Activated B cell treated with CpG ODN at 0.5 μM for 24 hours (primary cell): ENCODE results near the gene MED13L. TPM values are rescaled to one million over a fixed set of nuclear protein-coding genes. Genes with fewer than 3 reads are reported as not detected.

Source experiments
- ATAC-seq: fragments of 200-7000 bp; cut with Tn5 transposase; one replicate; pipeline ENCODE4 v1.10.0; 2021; ENCODE audit warnings: low read depth, mild to moderate bottlenecking, moderate library complexity
- CTCF ChIA-PET: fragments of 350-600 bp; sonication (Branson Sonifier 250); formaldehyde crosslinking; loops from one replicate; lab custom pipeline; 2021; ENCODE audit warnings: antibody characterized with exemption; lab: Charles Lee
- POLR2A ChIA-PET: fragments of 350-600 bp; sonication (Branson Sonifier 250); formaldehyde crosslinking; loops from one replicate; lab custom pipeline; 2021; ENCODE audit warnings: antibody characterized with exemption; lab: Charles Lee
- DNase-seq: peaks from one replicate; pipeline ENCODE4 v3.0.0; 2022
- H3K27ac Mint-ChIP-seq: one replicate; pipeline ENCODE4 v1.8.0; 2020; ENCODE audit warnings: mixed read lengths
- H3K27me3 Mint-ChIP-seq: one replicate; pipeline ENCODE4 v1.8.0; 2021; ENCODE audit warnings: mixed read lengths
- H3K36me3 Mint-ChIP-seq: one replicate; pipeline ENCODE4 v1.8.0; 2021; ENCODE audit warnings: low read depth, mixed read lengths
- H3K4me1 Mint-ChIP-seq: one replicate; pipeline ENCODE4 v1.8.0; 2021; ENCODE audit warnings: mixed read lengths
- H3K4me3 Mint-ChIP-seq: one replicate; pipeline ENCODE4 v1.8.0; 2020; ENCODE audit warnings: mild to moderate bottlenecking, mixed read lengths
- H3K9me3 Mint-ChIP-seq: one replicate; pipeline ENCODE4 v1.8.0; 2020; ENCODE audit warnings: mixed read lengths
- CTCF ChIP-seq: fragments of 200-600 bp; IDR thresholded peaks from one replicate; pipeline ENCODE4 v1.8.0; 2022; ENCODE audit warnings: antibody characterized with exemption, mild to moderate bottlenecking
- intact Hi-C: fragments of 100-400 bp; cut with micrococcal nuclease; formaldehyde crosslinking; loops from one replicate; pipeline ENCODE4 v1.15.1; 2024
- total RNA-seq: library from RNA; stranded (reverse); gene quantifications from 2 replicates; pipeline ENCODE4 v1.2.3, GENCODE V29; 2022

The MED13L gene
- total RNA-seq, 1 donor from 2014 or later, result 183 TPM

- peaks cover 23% of the 10 kb centered on the region for H3K4me1 Mint-ChIP-seq
- ChIA-PET POLR2A (no interaction called here), CTCF (no interaction called here)
- peaks cover 59% of the 10 kb centered on the region for H3K36me3 Mint-ChIP-seq
- no peak for DNase-seq
- intact Hi-C loops, result no loop called here
- no peaks in the 10 kb centered on the region for H3K9me3 Mint-ChIP-seq
- no peak for ATAC-seq
- H3K27me3 Mint-ChIP-seq, result no peaks in the 10 kb centered on the region
- H3K4me3 Mint-ChIP-seq, result no peak overlapping the region
- no peak overlapping the region for H3K27ac Mint-ChIP-seq
- no peak for TF ChIP-seq CTCF
These were observed 184.7 kb downstream of the MED13L start for GRCh38 chr12:116092776-116093175.

DNA sequence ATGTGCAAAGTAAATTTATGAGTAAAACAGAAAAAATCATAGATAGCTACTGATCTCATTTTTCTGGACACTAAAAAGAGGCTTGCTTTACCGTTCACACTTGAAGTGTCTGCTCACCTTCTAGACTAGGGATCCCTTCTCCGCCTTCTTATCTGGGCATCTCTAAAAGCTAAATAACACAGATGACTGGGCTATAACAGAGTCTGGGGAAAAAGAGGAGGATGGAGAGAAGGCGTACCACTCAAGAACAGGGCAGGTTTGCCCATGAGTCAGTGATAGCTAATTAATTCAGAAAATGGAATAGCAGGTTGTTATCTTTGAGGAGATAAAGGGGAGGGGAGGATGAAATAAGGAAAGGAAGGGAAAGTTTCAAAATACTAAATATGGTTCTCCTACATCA lies 185.3 kb downstream of the MED13L start:
- no peak for ATAC-seq
- H3K4me3 Mint-ChIP-seq, result no peak overlapping the region
- peaks cover 28% of the 10 kb centered on the region for H3K4me1 Mint-ChIP-seq
- no peak for DNase-seq
- no peaks in the 10 kb centered on the region for H3K27me3 Mint-ChIP-seq
- H3K36me3 Mint-ChIP-seq, result peaks cover 60% of the 10 kb centered on the region
- CTCF ChIA-PET, result no interaction called here
- POLR2A ChIA-PET, result no interaction called here
- intact Hi-C loops, result no loop called here
- no peak for TF ChIP-seq CTCF
- H3K27ac Mint-ChIP-seq, result no peak overlapping the region
- no peaks in the 10 kb centered on the region for H3K9me3 Mint-ChIP-seq

DNA sequence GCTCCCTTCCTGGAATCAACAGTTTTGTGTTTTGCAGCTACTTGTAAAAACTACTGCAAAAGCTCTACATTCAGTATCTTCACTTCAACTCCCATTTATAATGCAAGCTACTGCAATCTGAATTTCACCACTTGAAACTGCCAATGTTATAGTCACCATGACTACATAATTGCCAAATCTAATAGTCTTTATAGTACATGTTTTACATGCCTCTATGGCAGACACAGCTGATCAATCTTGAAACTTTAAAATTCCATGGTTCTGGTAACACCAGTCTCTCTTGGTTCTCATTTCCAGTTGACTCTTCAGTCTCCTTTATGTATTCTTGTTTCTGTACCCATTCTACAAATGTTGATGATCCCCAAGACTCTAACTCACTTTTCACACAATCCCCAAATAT lies 185.9 kb downstream of the MED13L start:
- no peak overlapping the region for H3K27ac Mint-ChIP-seq
- peaks cover 57% of the 10 kb centered on the region for H3K36me3 Mint-ChIP-seq
- H3K9me3 Mint-ChIP-seq, result no peaks in the 10 kb centered on the region
- peaks cover 26% of the 10 kb centered on the region for H3K4me1 Mint-ChIP-seq
- intact Hi-C loops, result no loop called here
- CTCF ChIA-PET, result no interaction called here
- no peak for DNase-seq
- no peak for TF ChIP-seq CTCF
- H3K27me3 Mint-ChIP-seq, result no peaks in the 10 kb centered on the region
- ATAC-seq, result no peak
- H3K4me3 Mint-ChIP-seq, result no peak overlapping the region
- POLR2A ChIA-PET, result no interaction called here

DNA sequence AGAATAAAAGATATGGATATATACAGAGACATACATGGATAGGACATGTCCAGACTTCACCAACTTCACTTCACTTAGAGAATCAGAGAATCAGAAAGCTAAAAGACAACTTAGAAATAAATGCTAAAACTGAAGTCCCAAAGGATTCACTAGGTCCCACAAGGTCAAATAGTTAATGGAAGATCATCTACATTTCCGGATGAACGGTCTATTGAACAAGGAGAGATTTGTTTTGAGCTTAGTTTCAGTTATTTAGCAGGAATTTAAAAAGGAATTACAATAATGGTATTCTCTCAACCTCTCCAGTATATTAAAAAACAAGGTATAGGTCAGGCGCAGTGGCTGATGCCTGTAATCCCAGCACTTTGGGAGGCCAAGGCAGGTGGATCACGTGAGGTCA lies 187.0 kb downstream of the MED13L start:
- intact Hi-C loops, result no loop called here
- Mint-ChIP-seq H3K27ac (no peak overlapping the region), H3K4me1 (peaks cover 31% of the 10 kb centered on the region)

GRCh38 chr12:116089080-116089479 lies 188.4 kb downstream of the MED13L start:
- H3K4me1 Mint-ChIP-seq, result peaks cover 31% of the 10 kb centered on the region
- intact Hi-C loops, result loop anchor here (1.0 kb wide), 1 partner anchor 10 kb away; no protein-coding TSS in a partner anchor
- H3K4me3 Mint-ChIP-seq, result no peak overlapping the region
- DNase-seq (no peak), ATAC-seq (no peak)
- no peaks in the 10 kb centered on the region for H3K9me3 Mint-ChIP-seq
- no peak for TF ChIP-seq CTCF
- H3K27ac Mint-ChIP-seq, result no peak overlapping the region
- no peaks in the 10 kb centered on the region for H3K27me3 Mint-ChIP-seq
- ChIA-PET POLR2A (no interaction called here), CTCF (no interaction called here)
- H3K36me3 Mint-ChIP-seq, result peaks cover 49% of the 10 kb centered on the region

More for the DNA sequence above, 187.0 kb downstream of the MED13L start:
- ATAC-seq (no peak), DNase-seq (no peak)
- Mint-ChIP-seq H3K4me3 (no peak overlapping the region), H3K36me3 (peaks cover 53% of the 10 kb centered on the region), H3K9me3 (no peaks in the 10 kb centered on the region), H3K27me3 (no peaks in the 10 kb centered on the region)
- no peak for TF ChIP-seq CTCF
- POLR2A ChIA-PET, result no interaction called here
- CTCF ChIA-PET, result interaction anchor here (0.9 kb wide), 1 partner anchor 519 kb away, joined by 4 read pairs; no protein-coding TSS in a partner anchor
